ENCODE results near the gene CHAF1B. TPM values are rescaled to one million over a fixed set of nuclear protein-coding genes. Genes with fewer than 3 reads are reported as not detected.

CHAF1B gene
- total RNA-seq, 6 experiments from 2014 or later: 0.27 to 2.1 (median 0.72) TPM

DNA sequence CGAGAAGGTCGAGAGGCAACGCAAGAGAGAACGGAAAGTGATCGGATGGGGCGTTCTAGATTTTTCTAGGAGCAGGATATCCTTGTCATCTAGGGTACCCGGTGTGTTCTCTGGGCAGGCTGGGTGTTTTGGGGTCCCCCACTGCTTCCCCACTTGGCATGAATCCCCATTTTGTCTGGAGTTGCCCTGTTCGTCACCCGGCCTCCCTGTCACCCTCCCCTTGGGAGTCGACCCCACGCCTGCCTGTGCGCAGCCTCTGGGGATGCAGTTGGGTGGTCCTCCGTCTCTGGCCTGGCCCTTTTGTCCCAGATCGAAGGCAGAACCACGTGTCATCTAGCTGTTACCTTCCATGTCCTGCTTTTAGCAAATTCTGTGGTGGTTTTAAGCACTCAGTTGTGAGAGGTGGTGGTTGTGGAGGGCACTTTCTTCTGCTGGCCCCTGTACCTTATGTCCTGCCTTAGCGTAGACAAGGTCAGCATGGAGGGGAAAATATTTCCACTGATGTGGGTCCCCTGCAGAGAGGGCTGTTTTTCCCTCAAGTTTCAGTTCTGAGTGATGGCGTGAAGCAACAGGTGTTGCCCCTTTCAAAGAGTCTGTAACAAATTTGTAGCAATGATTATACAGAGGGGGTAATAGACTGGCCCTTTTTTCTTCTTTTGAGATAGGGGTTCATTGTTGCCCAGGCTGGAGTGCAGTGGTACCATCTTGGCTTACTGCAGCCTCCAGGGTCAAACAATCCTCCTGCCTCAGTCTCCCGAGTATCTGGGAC, 35.6 kb downstream of the CHAF1B start:
- H3K36me3 ChIP-seq: no peaks in the 10 kb centered on the region
- 81% methylated on average over 8 of the region's 18 CpGs for WGBS (ENCODE audit: insufficient coverage, low coverage, low lambda C conversion rate, missing lambda C conversion rate)
- intact Hi-C loops (cut with DNase I): loop anchor here (5.0 to 10.0 kb wide), 3 partner anchors 54 to 174 kb away; no protein-coding TSS in a partner anchor

DNA sequence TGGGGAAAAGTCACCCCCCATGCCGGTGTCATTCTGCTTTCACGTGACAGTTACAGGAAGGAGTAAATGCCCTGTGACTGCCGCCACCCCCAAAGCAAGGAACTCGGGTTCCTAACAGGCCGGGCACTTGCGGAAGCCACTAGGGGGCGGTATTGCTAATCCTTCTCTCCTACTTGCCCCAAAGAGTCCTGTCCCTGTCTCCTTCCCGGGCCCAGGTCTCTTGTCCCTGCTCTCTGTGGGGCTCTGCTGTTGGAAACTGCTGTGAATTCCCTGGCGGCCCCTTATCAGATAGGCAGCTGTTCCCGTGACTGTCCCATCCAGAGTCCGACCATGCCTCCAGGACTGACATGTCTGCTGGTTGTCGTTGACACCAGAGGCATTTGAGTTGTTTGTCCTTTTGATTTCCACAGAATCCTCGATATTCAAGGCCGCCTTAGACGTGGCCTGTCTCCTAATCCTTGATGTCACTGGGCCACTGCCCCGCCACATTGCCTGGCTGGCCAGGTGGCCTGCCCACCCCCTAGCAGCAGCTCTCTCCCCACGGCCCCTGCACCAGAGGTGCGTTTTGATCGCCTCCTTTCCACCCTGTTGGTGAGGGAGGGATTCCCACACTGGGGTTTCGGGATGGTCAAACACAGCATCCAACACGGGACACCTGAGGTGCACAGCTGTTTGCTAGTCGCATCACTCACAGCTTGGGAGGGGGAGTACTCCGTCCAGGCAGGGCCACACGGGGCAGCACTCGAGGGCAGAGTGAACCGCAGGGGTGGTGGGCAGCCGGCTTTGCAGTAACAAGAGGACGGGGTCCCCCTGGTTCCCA, 37.3 kb downstream of the CHAF1B start:
- Histone ChIP-seq H3K4me1 (peaks cover 0 to 5% (median 0%) of the 10 kb centered on the region in 4 donors), H3K27me3 (no peaks in the 10 kb centered on the region), H3K9me3 (no peaks in the 10 kb centered on the region), H3K4me3 (no peak overlapping the region), H3K27ac (no peak overlapping the region), H3K36me3 (no peaks in the 10 kb centered on the region)
- no peak for TF ChIP-seq POLR2A (IDR thresholded peaks at IDR 0.05)
- TF ChIP-seq CTCF (IDR thresholded peaks at IDR 0.05): peak; percentile 64 to 84 (median 76)
- DNase-seq (peak; percentile 69 to 75 (median 72)), ATAC-seq (peak; percentile 67 to 82 (median 78))
- intact Hi-C loops (cut with DNase I): loop anchor here (5.0 to 10.0 kb wide), 3 partner anchors 52 to 172 kb away; no protein-coding TSS in a partner anchor
- 44% methylated on average over 14 of the region's 28 CpGs for WGBS (ENCODE audit: insufficient coverage, low coverage, low lambda C conversion rate, missing lambda C conversion rate)

More for the DNA sequence above, 35.6 kb downstream of the CHAF1B start:
- Histone ChIP-seq H3K27me3 (no peaks in the 10 kb centered on the region), H3K4me3 (no peak overlapping the region), H3K27ac (no peak overlapping the region), H3K9me3 (no peaks in the 10 kb centered on the region), H3K4me1 (peaks cover 0 to 5% (median 0%) of the 10 kb centered on the region in 4 donors)
- ATAC-seq: no peak
- no peak for TF ChIP-seq CTCF (IDR thresholded peaks at IDR 0.05)
- TF ChIP-seq POLR2A (IDR thresholded peaks at IDR 0.05): no peak
- DNase-seq: no peak

DNA sequence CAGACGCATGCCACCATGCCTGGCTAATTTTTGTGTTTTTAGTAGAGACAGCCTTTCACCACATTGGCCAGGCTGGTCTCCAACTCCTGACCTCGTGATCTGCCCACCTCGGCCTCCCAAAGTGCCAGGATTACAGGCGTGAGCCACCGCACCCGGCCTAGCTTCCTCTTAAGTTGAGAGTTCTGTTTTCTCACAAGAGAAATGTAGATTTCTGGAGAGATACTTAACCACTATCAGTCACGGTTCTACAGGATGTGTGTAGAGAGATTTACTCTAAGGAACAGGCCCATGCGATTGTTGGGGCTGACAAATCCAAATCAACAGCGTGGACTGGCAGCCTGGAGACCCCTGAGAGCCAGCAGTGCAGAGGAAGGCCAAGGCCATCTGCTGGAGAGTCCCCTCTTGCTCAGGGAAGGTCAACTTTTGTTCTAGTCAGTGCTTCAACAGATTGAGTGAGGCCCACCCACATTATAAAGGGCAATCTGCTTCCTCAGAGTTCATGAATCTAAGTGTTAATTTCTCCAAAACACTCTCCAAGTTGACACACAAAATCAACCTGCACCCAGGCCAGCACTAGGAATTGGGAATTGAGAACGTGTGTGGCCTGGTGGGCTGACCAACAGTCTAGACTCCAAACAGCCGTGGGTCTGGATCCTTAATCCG, 38.7 kb downstream of the CHAF1B start:
- peaks cover 0 to 5% (median 0%) of the 10 kb centered on the region in 4 donors for H3K4me1 ChIP-seq
- WGBS (ENCODE audit: insufficient coverage, low coverage, low lambda C conversion rate, missing lambda C conversion rate): 91% methylated on average over 10 of the region's 12 CpGs
- H3K27me3 ChIP-seq: no peaks in the 10 kb centered on the region
- no peaks in the 10 kb centered on the region for H3K9me3 ChIP-seq
- no peak for TF ChIP-seq CTCF (IDR thresholded peaks at IDR 0.05)
- TF ChIP-seq POLR2A (IDR thresholded peaks at IDR 0.05): no peak
- intact Hi-C loops (cut with DNase I): loop anchor here (5.0 to 10.0 kb wide), 3 partner anchors 51 to 171 kb away; no protein-coding TSS in a partner anchor
- no peak overlapping the region for H3K27ac ChIP-seq
- H3K36me3 ChIP-seq: no peaks in the 10 kb centered on the region
- DNase-seq (no peak), ATAC-seq (no peak)
- no peak overlapping the region for H3K4me3 ChIP-seq

- intact Hi-C loops (cut with DNase I): loop anchor here (5.0 to 10.0 kb wide), 3 partner anchors 50 to 170 kb away; no protein-coding TSS in a partner anchor
- WGBS (ENCODE audit: insufficient coverage, low coverage, low lambda C conversion rate, missing lambda C conversion rate): 81% methylated on average over 5 of the region's 8 CpGs
Observed at GRCh38 chr21:36424592-36424991, 39.4 kb downstream of the CHAF1B start.

More at GRCh38 chr21:36424592-36424991, 39.4 kb downstream of the CHAF1B start:
- H3K4me1 ChIP-seq: peaks cover 0 to 5% (median 0%) of the 10 kb centered on the region in 4 donors
- H3K4me3 ChIP-seq: no peak overlapping the region
- ATAC-seq (no peak), DNase-seq (no peak)
- no peak overlapping the region for H3K27ac ChIP-seq
- TF ChIP-seq POLR2A (IDR thresholded peaks at IDR 0.05) (no peak), CTCF (IDR thresholded peaks at IDR 0.05) (no peak)
- no peaks in the 10 kb centered on the region for H3K27me3 ChIP-seq
- no peaks in the 10 kb centered on the region for H3K36me3 ChIP-seq
- no peaks in the 10 kb centered on the region for H3K9me3 ChIP-seq

Data from right lobe of liver (tissue), 6 donors.